GM12878 (cell line): ENCODE results near the gene ZNF782. TPM values are rescaled to one million over a fixed set of nuclear protein-coding genes. Genes with fewer than 3 reads are reported as not detected.

ENCODE experiments used
- ASH2L ChIP-seq: fragments of 300-600, 200-600 bp; sonication (generic); IDR thresholded peaks from 2 replicates; pipeline ENCODE4 v1.6.1; 2017; ENCODE audit warnings: low read depth, mild to moderate bottlenecking, borderline replicate concordance
- CHD2 ChIP-seq: IDR thresholded peaks from 2 replicates; pipeline ENCODE4 v1.6.1; 2011; ENCODE audit warnings: low read depth, low read length, improper control_type of control experiment, borderline replicate concordance
- JUNB ChIP-seq: IDR thresholded peaks from 2 replicates; pipeline ENCODE4 v1.6.1; 2016; ENCODE audit warnings: antibody characterized with exemption, mild to moderate bottlenecking
- NR2F1 ChIP-seq: fragments of 450-650 bp; conservative IDR thresholded peaks from 2 replicates; pipeline ENCODE4 v1.6.1; 2017; ENCODE audit warnings: mild to moderate bottlenecking
- SIX5 ChIP-seq: IDR thresholded peaks from 2 replicates; pipeline ENCODE4 v1.6.1; 2011; ENCODE audit warnings: mild to moderate bottlenecking, low read depth, low read length, moderate library complexity; ENCODE audit not compliant: severe bottlenecking
- SMAD1 ChIP-seq: fragments of 450-650 bp; IDR thresholded peaks from 2 replicates; pipeline ENCODE4 v1.6.1; 2018; ENCODE audit warnings: mild to moderate bottlenecking, low read depth; ENCODE audit not compliant: partially characterized antibody
- SMC3 ChIP-seq: IDR thresholded peaks from 2 replicates; pipeline ENCODE4 v1.6.1; 2011; ENCODE audit warnings: low read length, improper control_type of control experiment, borderline replicate concordance
- polyA plus RNA-seq, 11 experiments: library from polyadenylated mRNA; depleted of rRNA in 4 of 11; unstranded in 6 of 11; stranded (reverse) in 5 of 11; fragments of >200 nt; fragmentation: Nextera tagmentation in 4 of 11; fragmentation: Illumina TruSeq in 1 of 11; extraction: Ambion mirVana in 4 of 11; extraction: Trizol in 1 of 11; gene quantifications; 1 replicate in 1 of 11; 2 replicates in 10 of 11; pipeline versions ENCODE4 v1.2.1 to v1.2.3, GENCODE V29; 2011 to 2016; ENCODE audit warnings: inconsistent platforms in 2 of 11, missing spikeins in 2 of 11, low read depth in 1 of 11
- total RNA-seq, 4 experiments: library from RNA; depleted of rRNA in 3 of 4; stranded (reverse); fragments of >200 nt in 3 of 4; fragmentation: Illumina TruSeq in 1 of 4; extraction: Trizol in 1 of 4; gene quantifications; 2 replicates each; pipeline versions ENCODE4 v1.2.1 to v1.2.3, GENCODE V29; 2013 to 2021
- TF ChIP-seq, protein P1 (sequence below): fragments of 450-650 bp; formaldehyde crosslinking; IDR thresholded peaks from 2 replicates; pipeline ENCODE4 v1.4.0; 2022; ENCODE audit warnings: mild to moderate bottlenecking, moderate library complexity
- TF ChIP-seq, protein P2 (sequence below): fragments of 450-650 bp; formaldehyde crosslinking; IDR thresholded peaks from 2 replicates; pipeline ENCODE4 v1.4.0; 2020; ENCODE audit warnings: mild to moderate bottlenecking, moderate library complexity
- TF ChIP-seq, protein P3 (sequence below): fragments of 450-650 bp; IDR thresholded peaks from 2 replicates; pipeline ENCODE4 v1.6.1; 2016; ENCODE audit warnings: mild to moderate bottlenecking

ZNF782 gene
- total and polyA plus RNA-seq, 10 of the 15 experiments (the other 5 are each of a cell fraction or from before 2014, with no cell fraction given): 0.55 to 7.8 (median 4.5) TPM

DNA sequence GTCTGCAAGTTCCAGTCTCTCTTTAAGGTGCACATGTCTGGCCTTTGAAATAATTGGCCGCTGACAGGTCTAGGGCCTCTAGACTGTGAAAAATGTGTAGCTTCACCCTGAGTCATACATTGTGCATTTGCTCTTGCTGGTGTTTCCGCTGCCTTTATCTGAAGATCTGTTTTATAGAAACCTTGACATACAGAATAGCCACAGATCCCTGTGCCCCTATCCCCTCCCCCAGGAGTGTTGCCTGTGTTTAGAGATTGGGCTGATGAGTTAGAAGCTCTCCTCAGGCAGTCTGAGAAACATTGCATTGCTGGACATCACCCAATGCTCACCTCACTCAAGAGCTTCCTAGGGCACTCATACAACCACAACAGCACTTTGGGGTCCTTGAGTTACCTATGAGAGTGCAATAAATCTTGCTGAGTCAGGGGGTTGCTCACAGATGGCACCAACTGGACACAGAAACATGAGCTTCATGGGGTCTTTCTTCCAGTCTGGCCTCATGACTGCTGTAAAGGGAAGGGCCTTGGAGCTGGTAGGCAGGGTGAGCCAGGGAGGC is 3.8 kb upstream of the ZNF782 start (continued):
- TF ChIP-seq, protein P1, sequence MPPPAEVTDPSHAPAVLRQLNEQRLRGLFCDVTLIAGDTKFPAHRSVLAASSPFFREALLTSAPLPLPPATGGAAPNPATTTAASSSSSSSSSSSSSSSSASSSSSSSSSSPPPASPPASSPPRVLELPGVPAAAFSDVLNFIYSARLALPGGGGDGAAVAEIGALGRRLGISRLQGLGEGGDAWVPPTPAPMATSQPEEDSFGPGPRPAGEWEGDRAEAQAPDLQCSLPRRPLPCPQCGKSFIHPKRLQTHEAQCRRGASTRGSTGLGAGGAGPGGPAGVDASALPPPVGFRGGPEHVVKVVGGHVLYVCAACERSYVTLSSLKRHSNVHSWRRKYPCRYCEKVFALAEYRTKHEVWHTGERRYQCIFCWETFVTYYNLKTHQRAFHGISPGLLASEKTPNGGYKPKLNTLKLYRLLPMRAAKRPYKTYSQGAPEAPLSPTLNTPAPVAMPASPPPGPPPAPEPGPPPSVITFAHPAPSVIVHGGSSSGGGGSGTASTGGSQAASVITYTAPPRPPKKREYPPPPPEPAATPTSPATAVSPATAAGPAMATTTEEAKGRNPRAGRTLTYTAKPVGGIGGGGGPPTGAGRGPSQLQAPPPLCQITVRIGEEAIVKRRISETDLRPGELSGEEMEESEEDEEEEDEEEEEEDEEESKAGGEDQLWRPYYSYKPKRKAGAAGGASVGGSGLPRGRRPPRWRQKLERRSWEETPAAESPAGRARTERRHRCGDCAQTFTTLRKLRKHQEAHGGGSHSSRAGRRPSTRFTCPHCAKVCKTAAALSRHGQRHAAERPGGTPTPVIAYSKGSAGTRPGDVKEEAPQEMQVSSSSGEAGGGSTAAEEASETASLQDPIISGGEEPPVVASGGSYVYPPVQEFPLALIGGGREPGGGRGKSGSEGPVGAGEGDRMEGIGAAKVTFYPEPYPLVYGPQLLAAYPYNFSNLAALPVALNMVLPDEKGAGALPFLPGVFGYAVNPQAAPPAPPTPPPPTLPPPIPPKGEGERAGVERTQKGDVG (CRISPR knock-in tag): no peak
- TF ChIP-seq SMAD1 (no peak), JUNB (no peak), CHD2 (no peak), SIX5 (no peak), SMC3 (no peak), ASH2L (no peak), NR2F1 (no peak)
- TF ChIP-seq, protein P2, sequence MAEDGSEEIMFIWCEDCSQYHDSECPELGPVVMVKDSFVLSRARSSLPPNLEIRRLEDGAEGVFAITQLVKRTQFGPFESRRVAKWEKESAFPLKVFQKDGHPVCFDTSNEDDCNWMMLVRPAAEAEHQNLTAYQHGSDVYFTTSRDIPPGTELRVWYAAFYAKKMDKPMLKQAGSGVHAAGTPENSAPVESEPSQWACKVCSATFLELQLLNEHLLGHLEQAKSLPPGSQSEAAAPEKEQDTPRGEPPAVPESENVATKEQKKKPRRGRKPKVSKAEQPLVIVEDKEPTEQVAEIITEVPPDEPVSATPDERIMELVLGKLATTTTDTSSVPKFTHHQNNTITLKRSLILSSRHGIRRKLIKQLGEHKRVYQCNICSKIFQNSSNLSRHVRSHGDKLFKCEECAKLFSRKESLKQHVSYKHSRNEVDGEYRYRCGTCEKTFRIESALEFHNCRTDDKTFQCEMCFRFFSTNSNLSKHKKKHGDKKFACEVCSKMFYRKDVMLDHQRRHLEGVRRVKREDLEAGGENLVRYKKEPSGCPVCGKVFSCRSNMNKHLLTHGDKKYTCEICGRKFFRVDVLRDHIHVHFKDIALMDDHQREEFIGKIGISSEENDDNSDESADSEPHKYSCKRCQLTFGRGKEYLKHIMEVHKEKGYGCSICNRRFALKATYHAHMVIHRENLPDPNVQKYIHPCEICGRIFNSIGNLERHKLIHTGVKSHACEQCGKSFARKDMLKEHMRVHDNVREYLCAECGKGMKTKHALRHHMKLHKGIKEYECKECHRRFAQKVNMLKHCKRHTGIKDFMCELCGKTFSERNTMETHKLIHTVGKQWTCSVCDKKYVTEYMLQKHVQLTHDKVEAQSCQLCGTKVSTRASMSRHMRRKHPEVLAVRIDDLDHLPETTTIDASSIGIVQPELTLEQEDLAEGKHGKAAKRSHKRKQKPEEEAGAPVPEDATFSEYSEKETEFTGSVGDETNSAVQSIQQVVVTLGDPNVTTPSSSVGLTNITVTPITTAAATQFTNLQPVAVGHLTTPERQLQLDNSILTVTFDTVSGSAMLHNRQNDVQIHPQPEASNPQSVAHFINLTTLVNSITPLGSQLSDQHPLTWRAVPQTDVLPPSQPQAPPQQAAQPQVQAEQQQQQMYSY: no peak
- TF ChIP-seq, protein P3, sequence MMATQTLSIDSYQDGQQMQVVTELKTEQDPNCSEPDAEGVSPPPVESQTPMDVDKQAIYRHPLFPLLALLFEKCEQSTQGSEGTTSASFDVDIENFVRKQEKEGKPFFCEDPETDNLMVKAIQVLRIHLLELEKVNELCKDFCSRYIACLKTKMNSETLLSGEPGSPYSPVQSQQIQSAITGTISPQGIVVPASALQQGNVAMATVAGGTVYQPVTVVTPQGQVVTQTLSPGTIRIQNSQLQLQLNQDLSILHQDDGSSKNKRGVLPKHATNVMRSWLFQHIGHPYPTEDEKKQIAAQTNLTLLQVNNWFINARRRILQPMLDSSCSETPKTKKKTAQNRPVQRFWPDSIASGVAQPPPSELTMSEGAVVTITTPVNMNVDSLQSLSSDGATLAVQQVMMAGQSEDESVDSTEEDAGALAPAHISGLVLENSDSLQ: no peak
